HCT116 (cell line): Measurements from ENCODE around the gene SPATS2L. TPM values are rescaled to one million over a fixed set of nuclear protein-coding genes. Genes with fewer than 3 reads are reported as not detected.

Experiments used
- ATAC-seq: fragments of 200-7000 bp; cut with Tn5 transposase; 2 replicates; pipeline ENCODE4 v1.9.1; 2020; ENCODE audit warnings: mild to moderate bottlenecking, moderate library complexity
- BruUV-seq: library from RNA; stranded (reverse); fragments of 400-500 nt; replicated peaks from 2 replicates; lab custom pipeline; 2021; lab: Mats Ljungman, UMichigan
- CTCF ChIA-PET: fragments of 300-600 bp; sonication (Branson Sonifier 250); formaldehyde crosslinking; loops from one replicate; lab custom pipeline; 2021; ENCODE audit warnings: antibody characterized with exemption; lab: Charles Lee
- POLR2A ChIA-PET: fragments of 300-600, 350-600 bp; sonication (Branson Sonifier 250); formaldehyde crosslinking; loops from one replicate; lab custom pipeline; 2021; ENCODE audit warnings: antibody characterized with exemption; lab: Charles Lee
- RAD21 ChIA-PET, 2 experiments: fragments of 300-600 bp; sonication (Branson Sonifier 250); formaldehyde crosslinking; loops; one replicate each; lab custom pipeline; 2023; ENCODE audit warnings: low total read pairs in 2 of 2; ENCODE audit not compliant: uncharacterized antibody in 2 of 2, unreplicated experiment in 2 of 2, low non-redundant PET in 1 of 2; lab: Charles Lee
- DNase-seq: peaks from one replicate; pipeline ENCODE4 v3.0.0-alpha.2; 2010; ENCODE audit warnings: low read depth, low spot score
- H2AFZ ChIP-seq: fragments of 200-600 bp; shearing (Covaris generic), sonication (generic); 2 replicates; pipeline ENCODE4 v1.6.1; 2017; ENCODE audit warnings: low read depth, mixed run types, mixed read lengths, antibody characterized with exemption, low read length; ENCODE audit not compliant: poor library complexity, severe bottlenecking
- H3K27ac ChIP-seq: 2 replicates; pipeline ENCODE4 v1.5.1; 2012; ENCODE audit warnings: low read depth, low read length
- H3K27me3 ChIP-seq: fragments of 200-600 bp; sonication (generic); 2 replicates; pipeline ENCODE4 v1.6.1; 2016; ENCODE audit warnings: mixed run types, low read length, mixed read lengths; ENCODE audit not compliant: insufficient read depth
- H3K36me3 ChIP-seq, 2 experiments: fragments of 200-500 bp in 1 of 2; fragments of 200-600 bp in 1 of 2; sonication (Bioruptor generic) in 1 of 2; sonication (generic) in 1 of 2; 2 replicates each; pipeline versions ENCODE4 v1.5.1 to v1.6.1; 2014 to 2016; ENCODE audit warnings: low read length in 2 of 2, inconsistent platforms in 1 of 2, mixed read lengths in 1 of 2, mixed run types in 1 of 2; ENCODE audit not compliant: insufficient read depth in 2 of 2, control insufficient read depth in 1 of 2
- H3K4me1 ChIP-seq, 2 experiments: fragments of 200-600 bp in 1 of 2; sonication (generic) in 1 of 2; 2 replicates each; pipeline versions ENCODE4 v1.5.1 to v1.6.1; 2012 to 2017; ENCODE audit warnings: low read length in 2 of 2, inconsistent platforms in 1 of 2, mild to moderate bottlenecking in 1 of 2, mixed read lengths in 1 of 2, mixed run types in 1 of 2, moderate library complexity in 1 of 2; ENCODE audit not compliant: insufficient read depth in 2 of 2, control insufficient read depth in 1 of 2
- H3K4me2 ChIP-seq: fragments of 200-600 bp; sonication (generic); 2 replicates; pipeline ENCODE4 v1.6.1; 2017; ENCODE audit warnings: mixed run types, low read length, mixed read lengths
- H3K4me3 ChIP-seq, 2 experiments: fragments of 200-600 bp in 1 of 2; sonication (generic) in 1 of 2; replicated peaks in 1 of 2; 2 replicates each; pipeline ENCODE4 v1.5.1; 2011 to 2016; ENCODE audit warnings: low read length in 2 of 2, control low read depth in 1 of 2, low read depth in 1 of 2, mild to moderate bottlenecking in 1 of 2, mixed read lengths in 1 of 2, mixed run types in 1 of 2
- H3K79me2 ChIP-seq: fragments of 200-600 bp; sonication (generic); 2 replicates; pipeline ENCODE4 v1.6.1; 2017; ENCODE audit warnings: mild to moderate bottlenecking, mixed run types, low read length, moderate library complexity, mixed read lengths; ENCODE audit not compliant: insufficient read depth
- H3K9ac ChIP-seq: fragments of 200-600 bp; sonication (generic); 2 replicates; pipeline ENCODE4 v1.6.1; 2016; ENCODE audit warnings: low read length, mixed read lengths
- H3K9me2 ChIP-seq: fragments of 200-600 bp; sonication (generic), shearing (Covaris generic); 2 replicates; pipeline ENCODE4 v1.6.1; 2017; ENCODE audit warnings: mixed run types, mild to moderate bottlenecking, moderate library complexity; ENCODE audit not compliant: insufficient read depth
- H3K9me3 ChIP-seq, 2 experiments: fragments of 200-500 bp in 1 of 2; fragments of 200-600 bp in 1 of 2; sonication (Bioruptor generic) in 1 of 2; sonication (generic) in 1 of 2; 2 replicates each; pipeline ENCODE4 v1.6.1; 2014 to 2017; ENCODE audit warnings: low read length in 2 of 2, mixed read lengths in 2 of 2, inconsistent platforms in 1 of 2, low read depth in 1 of 2, mild to moderate bottlenecking in 1 of 2, mixed run types in 1 of 2, moderate library complexity in 1 of 2; ENCODE audit not compliant: control insufficient read depth in 1 of 2, insufficient read depth in 1 of 2
- H4K20me1 ChIP-seq: fragments of 200-600 bp; sonication (generic), shearing (Covaris generic); 2 replicates; pipeline ENCODE4 v1.6.1; 2017; ENCODE audit warnings: mixed run types, mild to moderate bottlenecking, moderate library complexity; ENCODE audit not compliant: insufficient read depth
- ATF3 ChIP-seq: IDR thresholded peaks from 2 replicates; pipeline ENCODE4 v1.6.1; 2012
- CTCF ChIP-seq, 3 experiments: fragments of 200-600 bp in 1 of 3; sonication (generic) in 1 of 3; IDR thresholded peaks in 2 of 3; conservative IDR thresholded peaks in 1 of 3; 2 replicates each; pipeline ENCODE4 v1.5.1; 2012 to 2017; ENCODE audit warnings: low read depth in 2 of 3, low read length in 2 of 3, antibody characterized with exemption in 1 of 3, borderline replicate concordance in 1 of 3, control low read depth in 1 of 3, mild to moderate bottlenecking in 1 of 3, mixed read lengths in 1 of 3, mixed run types in 1 of 3, moderate library complexity in 1 of 3; ENCODE audit not compliant: insufficient read depth in 1 of 3
- EZH2 ChIP-seq: fragments of 200-600 bp; sonication (generic); IDR thresholded peaks from 2 replicates; pipeline ENCODE4 v1.6.1; 2017; ENCODE audit warnings: antibody characterized with exemption, mixed run types
- EZH2phosphoT487 ChIP-seq: fragments of 200-600 bp; IDR thresholded peaks from 2 replicates; pipeline ENCODE4 v1.6.1; 2018; ENCODE audit warnings: antibody characterized with exemption, borderline replicate concordance
- FOSL1 ChIP-seq: IDR thresholded peaks from 2 replicates; pipeline ENCODE4 v1.6.1; 2012; ENCODE audit warnings: low read depth
- MAX ChIP-seq: IDR thresholded peaks from 2 replicates; pipeline ENCODE4 v1.6.1; 2012
- POLR2A ChIP-seq: IDR thresholded peaks from 2 replicates; pipeline ENCODE4 v1.7.0; 2011; ENCODE audit warnings: borderline replicate concordance; ENCODE audit not compliant: insufficient read depth, insufficient read length; ENCODE audit errors: extremely low read depth
- POLR2AphosphoS5 ChIP-seq: IDR thresholded peaks from 2 replicates; pipeline ENCODE4 v1.6.1; 2011; ENCODE audit warnings: mild to moderate bottlenecking, low read depth, low read length, moderate library complexity
- RAD21 ChIP-seq: IDR thresholded peaks from 2 replicates; pipeline ENCODE4 v1.6.1; 2012; ENCODE audit warnings: low read depth, mild to moderate bottlenecking
- REST ChIP-seq: IDR thresholded peaks from 2 replicates; pipeline ENCODE4 v1.6.1; 2012; ENCODE audit warnings: low read depth
- SIN3A ChIP-seq: IDR thresholded peaks from 2 replicates; pipeline ENCODE4 v1.6.1; 2012; ENCODE audit warnings: low read depth
- SRF ChIP-seq: IDR thresholded peaks from 2 replicates; pipeline ENCODE4 v1.6.1; 2012; ENCODE audit warnings: low read depth
- YY1 ChIP-seq: IDR thresholded peaks from 2 replicates; pipeline ENCODE4 v1.6.1; 2011; ENCODE audit warnings: low read length, low read depth, moderate library complexity, mild to moderate bottlenecking; ENCODE audit not compliant: insufficient replicate concordance; ENCODE audit errors: extremely low read depth
- ZBTB33 ChIP-seq: IDR thresholded peaks from 2 replicates; pipeline ENCODE4 v1.6.1; 2011; ENCODE audit warnings: mild to moderate bottlenecking, low read length, moderate library complexity; ENCODE audit not compliant: insufficient replicate concordance; ENCODE audit errors: extremely low read depth
- ZFX ChIP-seq: fragments of 450-650 bp; IDR thresholded peaks from 2 replicates; pipeline ENCODE4 v1.6.1; 2017
- ZNF274 ChIP-seq: fragments of 200-500 bp; sonication (Bioruptor generic); IDR thresholded peaks from 2 replicates; pipeline ENCODE4 v1.6.1; 2014; ENCODE audit warnings: mild to moderate bottlenecking, low read depth, low read length, inconsistent platforms
- intact Hi-C: fragments of 100-400 bp; cut with micrococcal nuclease; formaldehyde crosslinking; loops from 2 replicates; pipeline ENCODE4 v1.10.0; 2022
- total RNA-seq: library from RNA; stranded (reverse); gene quantifications from one replicate; pipeline ENCODE4 v1.2.1, GENCODE V29; 2021; ENCODE audit not compliant: unreplicated experiment

SPATS2L gene
- total RNA-seq, 1 experiment from 2014 or later, result 87.1 TPM

- POLR2A ChIA-PET, result no interaction called here
- CTCF ChIA-PET, result no interaction called here
- BruUV-seq, result no TSS peak
Observed at GRCh38 chr2:200362202-200362917, 55.9 kb downstream of the SPATS2L start.

More at GRCh38 chr2:200362202-200362917, 55.9 kb downstream of the SPATS2L start:
- RAD21 ChIA-PET, result no interaction called here
- H3K4me2 ChIP-seq, result no peak overlapping the region
- no peaks in the 10 kb centered on the region for H3K9me3 ChIP-seq
- H3K9me2 ChIP-seq, result no peaks in the 10 kb centered on the region
- H3K36me3 ChIP-seq, result no peaks in the 10 kb centered on the region
- no peaks in the 10 kb centered on the region for H3K27me3 ChIP-seq
- H3K27ac ChIP-seq, result no peak overlapping the region
- peaks cover 24% of the 10 kb centered on the region for H3K79me2 ChIP-seq
- no peak overlapping the region for H2AFZ ChIP-seq
- no peak for TF ChIP-seq ZFX
- no peak for TF ChIP-seq SIN3A
- TF ChIP-seq ZBTB33, result no peak
- TF ChIP-seq EZH2, result no peak
- TF ChIP-seq CTCF (IDR thresholded peaks at IDR 0.05 in 2 of 3, conservative IDR thresholded peaks at IDR 0.05 in 1 of 3; ENCODE audit: borderline replicate concordance in 1 of 3, insufficient read depth in 1 of 3, low read depth in 2 of 3, low read length in 2 of 3), result no peak
- no peak for TF ChIP-seq YY1
- no peak for TF ChIP-seq RAD21
- TF ChIP-seq POLR2AphosphoS5, result no peak
- TF ChIP-seq ATF3, result no peak
- TF ChIP-seq MAX, result no peak
- TF ChIP-seq POLR2A, result no peak
- TF ChIP-seq SRF, result no peak
- TF ChIP-seq EZH2phosphoT487, result no peak
- TF ChIP-seq FOSL1, result no peak
- no peak for TF ChIP-seq REST
- no peak for TF ChIP-seq ZNF274
- H3K4me3 ChIP-seq, result no peak overlapping the region
- ATAC-seq, result no peak
- H3K4me1 ChIP-seq, result peaks cover 3 to 5% of the 10 kb centered on the region in 2 experiments; a peak in 2 of 4 replicates
- no peaks in the 10 kb centered on the region for H4K20me1 ChIP-seq
- no peak for DNase-seq
- intact Hi-C loops, result no loop called here
- no peak overlapping the region for H3K9ac ChIP-seq
